GM13977 (cell line): ENCODE measurements around the gene ESR1.
A peak's percentile ranks its signal among the peaks of the same experiment; 100 is the strongest.

Source experiments
- DNase-seq: peaks from one replicate; pipeline ENCODE4 v3.0.0; 2012; ENCODE audit warnings: low spot score
- in situ Hi-C: fragments of 300-500 bp; cut with MboI; formaldehyde crosslinking; loops from one replicate; pipeline ENCODE4 v1.12.0; 2022; ENCODE audit warnings: low sequenced_read_pairs, low pct_unique_long_range_greater_than_20kb, mixed read lengths, inconsistent platforms; ENCODE audit not compliant: unreplicated experiment
- TF ChIP-seq, protein P1 (sequence below): IDR thresholded peaks from 2 replicates; pipeline ENCODE4 v1.5.1; 2012; ENCODE audit warnings: mild to moderate bottlenecking, control low read depth; ENCODE audit not compliant: insufficient read depth; ENCODE audit errors: extremely low read depth, missing control alignments

ESR1 gene

DNA sequence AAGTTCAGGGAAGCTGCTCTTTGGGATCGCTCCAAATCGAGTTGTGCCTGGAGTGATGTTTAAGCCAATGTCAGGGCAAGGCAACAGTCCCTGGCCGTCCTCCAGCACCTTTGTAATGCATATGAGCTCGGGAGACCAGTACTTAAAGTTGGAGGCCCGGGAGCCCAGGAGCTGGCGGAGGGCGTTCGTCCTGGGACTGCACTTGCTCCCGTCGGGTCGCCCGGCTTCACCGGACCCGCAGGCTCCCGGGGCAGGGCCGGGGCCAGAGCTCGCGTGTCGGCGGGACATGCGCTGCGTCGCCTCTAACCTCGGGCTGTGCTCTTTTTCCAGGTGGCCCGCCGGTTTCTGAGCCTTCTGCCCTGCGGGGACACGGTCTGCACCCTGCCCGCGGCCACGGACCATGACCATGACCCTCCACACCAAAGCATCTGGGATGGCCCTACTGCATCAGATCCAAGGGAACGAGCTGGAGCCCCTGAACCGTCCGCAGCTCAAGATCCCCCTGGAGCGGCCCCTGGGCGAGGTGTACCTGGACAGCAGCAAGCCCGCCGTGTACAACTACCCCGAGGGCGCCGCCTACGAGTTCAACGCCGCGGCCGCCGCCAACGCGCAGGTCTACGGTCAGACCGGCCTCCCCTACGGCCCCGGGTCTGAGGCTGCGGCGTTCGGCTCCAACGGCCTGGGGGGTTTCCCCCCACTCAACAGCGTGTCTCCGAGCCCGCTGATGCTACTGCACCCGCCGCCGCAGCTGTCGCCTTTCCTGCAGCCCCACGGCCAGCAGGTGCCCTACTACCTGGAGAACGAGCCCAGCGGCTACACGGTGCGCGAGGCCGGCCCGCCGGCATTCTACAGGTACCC, at the start of gene ESR1:
ESR1 (plus strand) TSS at position 170 of the 858 bp plus-strand sequence; CDS start at position 401, 231 bp downstream.
- DNase-seq, result peak; percentile 44
- TF ChIP-seq, protein P1, sequence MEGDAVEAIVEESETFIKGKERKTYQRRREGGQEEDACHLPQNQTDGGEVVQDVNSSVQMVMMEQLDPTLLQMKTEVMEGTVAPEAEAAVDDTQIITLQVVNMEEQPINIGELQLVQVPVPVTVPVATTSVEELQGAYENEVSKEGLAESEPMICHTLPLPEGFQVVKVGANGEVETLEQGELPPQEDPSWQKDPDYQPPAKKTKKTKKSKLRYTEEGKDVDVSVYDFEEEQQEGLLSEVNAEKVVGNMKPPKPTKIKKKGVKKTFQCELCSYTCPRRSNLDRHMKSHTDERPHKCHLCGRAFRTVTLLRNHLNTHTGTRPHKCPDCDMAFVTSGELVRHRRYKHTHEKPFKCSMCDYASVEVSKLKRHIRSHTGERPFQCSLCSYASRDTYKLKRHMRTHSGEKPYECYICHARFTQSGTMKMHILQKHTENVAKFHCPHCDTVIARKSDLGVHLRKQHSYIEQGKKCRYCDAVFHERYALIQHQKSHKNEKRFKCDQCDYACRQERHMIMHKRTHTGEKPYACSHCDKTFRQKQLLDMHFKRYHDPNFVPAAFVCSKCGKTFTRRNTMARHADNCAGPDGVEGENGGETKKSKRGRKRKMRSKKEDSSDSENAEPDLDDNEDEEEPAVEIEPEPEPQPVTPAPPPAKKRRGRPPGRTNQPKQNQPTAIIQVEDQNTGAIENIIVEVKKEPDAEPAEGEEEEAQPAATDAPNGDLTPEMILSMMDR, result no peak
- in situ Hi-C loops, result no loop called here

- DNase-seq, result no peak
- in situ Hi-C loops, result loop anchor here (25.0 kb wide), 1 partner anchor 502 kb away; no protein-coding TSS in a partner anchor
- TF ChIP-seq, protein P1, result no peak
Measured at GRCh38 chr6:151760486-151760885, 47.0 kb upstream of the ESR1 start.

DNA sequence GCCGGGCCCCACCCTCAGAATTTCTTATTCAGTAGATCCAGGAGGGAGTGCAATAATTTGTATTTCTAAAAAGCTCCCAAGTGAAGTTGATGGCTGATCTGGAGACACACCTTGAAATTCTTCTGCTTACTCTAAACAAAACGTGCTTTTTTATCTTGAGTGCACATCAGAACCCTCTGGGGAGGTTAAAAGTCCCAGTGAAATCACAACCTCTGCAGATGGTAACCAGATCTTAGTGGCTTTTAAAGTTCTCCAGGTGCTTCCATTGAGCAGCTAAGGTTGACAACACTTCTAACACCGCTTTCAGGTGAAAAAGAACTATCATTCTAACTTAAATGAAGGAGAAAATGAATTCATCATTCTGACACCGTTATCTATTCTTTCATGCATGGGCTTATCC, 45.6 kb upstream of the ESR1 start:
- in situ Hi-C loops, result loop anchor here (25.0 kb wide), 1 partner anchor 500 kb away; no protein-coding TSS in a partner anchor
- TF ChIP-seq, protein P1, result no peak
- DNase-seq, result no peak

GRCh38 chr6:151762817-151763216, 44.7 kb upstream of the ESR1 start:
- in situ Hi-C loops, result loop anchor here (25.0 kb wide), 1 partner anchor 499 kb away; no protein-coding TSS in a partner anchor
- no peak for DNase-seq
- TF ChIP-seq, protein P1, result no peak

DNA sequence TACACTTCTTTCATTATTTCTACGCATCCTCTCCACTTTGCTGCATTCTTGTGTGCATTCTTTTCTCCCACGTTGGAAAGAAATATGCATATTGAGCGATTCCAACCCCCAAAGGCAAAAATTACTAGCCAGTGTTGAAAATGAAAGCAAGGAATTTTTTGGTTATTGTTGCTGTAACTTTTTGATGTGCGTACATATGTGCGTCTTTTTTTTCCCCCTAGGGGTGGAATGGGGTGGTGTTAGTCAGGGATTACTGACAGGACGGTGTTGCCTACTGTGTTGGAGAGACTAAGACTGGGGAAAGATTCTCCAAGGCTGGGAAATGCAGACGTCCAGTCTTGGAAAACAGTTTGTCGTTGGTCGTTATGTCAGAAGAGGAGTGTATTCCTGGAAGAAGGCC, 44.2 kb upstream of the ESR1 start:
- no peak for DNase-seq
- in situ Hi-C loops, result loop anchor here (25.0 kb wide), 1 partner anchor 499 kb away; no protein-coding TSS in a partner anchor
- TF ChIP-seq, protein P1, result no peak

- TF ChIP-seq, protein P1, result peak; percentile 69
- peak; percentile 49 for DNase-seq
- in situ Hi-C loops, result loop anchor here (25.0 kb wide), 1 partner anchor 498 kb away; no protein-coding TSS in a partner anchor
Measured at GRCh38 chr6:151763938-151764680, 43.4 kb upstream of the ESR1 start.
